NAMALWA (cell line): ENCODE measurements around the gene CDH13.

Experiments used
- DNase-seq: peaks from one replicate; pipeline ENCODE4 v3.0.0-alpha.2; 2015; ENCODE audit warnings: low spot score

Gene CDH13

DNA sequence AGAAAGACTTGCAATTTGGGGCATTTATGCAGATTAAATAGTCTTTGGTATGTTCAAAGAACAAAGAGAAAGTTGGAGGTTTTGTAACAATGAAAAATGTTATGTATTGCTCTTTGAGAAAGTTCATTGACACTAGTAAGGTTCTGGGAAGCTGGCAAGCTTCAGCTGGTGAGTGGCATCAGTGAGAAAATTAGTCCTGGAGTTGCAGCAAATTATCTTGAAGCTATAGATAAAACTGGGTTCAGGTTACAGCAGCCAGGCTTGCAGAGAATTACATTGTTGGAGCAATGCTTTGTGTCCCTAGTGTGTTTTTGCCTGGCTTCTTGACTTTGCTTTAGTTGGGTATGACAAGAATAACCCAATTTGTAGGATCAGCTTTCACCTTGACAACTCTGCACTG lies 221.2 kb downstream of the CDH13 start:
- no peak for DNase-seq

DNA sequence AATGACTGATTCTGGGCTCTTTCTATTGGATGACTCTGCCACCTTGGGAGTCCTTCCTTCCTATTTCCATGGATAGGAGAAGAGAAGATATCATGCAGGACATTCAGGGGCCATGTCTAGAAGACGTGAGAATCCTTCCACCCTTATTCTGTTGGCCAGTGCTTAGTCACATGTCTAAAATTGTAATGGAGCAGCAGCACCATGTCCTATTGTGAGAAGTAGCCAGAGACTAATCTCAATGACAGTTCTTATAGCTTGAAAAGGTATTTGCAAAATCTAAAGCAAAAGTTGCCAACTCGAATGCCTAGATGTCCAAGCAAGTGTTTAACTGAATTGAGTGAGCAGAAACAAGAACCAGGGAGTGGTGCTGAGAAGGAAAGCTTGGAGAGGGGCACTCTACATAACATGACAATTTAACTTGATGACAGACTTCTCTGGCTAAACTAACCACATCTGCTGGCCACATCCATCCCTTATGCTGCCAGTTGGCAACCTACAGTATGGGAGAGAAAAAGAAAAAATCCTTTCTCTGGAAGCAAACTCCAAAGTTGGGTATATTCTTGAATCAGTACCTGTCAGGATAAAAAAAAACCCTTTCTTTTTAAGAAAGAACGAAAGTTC lies 225.7 kb downstream of the CDH13 start:
- DNase-seq, result no peak

DNA sequence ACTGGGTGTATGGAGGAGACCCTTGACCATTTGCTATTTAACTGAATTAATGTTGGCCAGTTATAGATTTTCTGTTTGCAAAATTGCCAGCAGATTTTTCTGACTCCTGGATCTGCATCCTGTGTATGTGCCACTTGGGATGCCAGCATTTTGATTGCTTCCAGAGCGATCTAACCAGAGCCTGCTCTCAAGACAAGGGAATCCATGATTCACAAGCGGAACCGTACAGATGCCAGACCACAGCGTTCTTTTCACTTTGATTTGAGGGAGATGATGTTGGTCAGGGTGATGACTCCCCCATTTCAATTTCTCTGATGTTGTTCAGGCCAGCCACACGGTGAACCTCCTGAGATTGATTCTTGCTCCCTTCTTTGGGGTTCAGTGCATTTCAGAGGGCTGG lies 228.7 kb downstream of the CDH13 start:
- no peak for DNase-seq

DNA sequence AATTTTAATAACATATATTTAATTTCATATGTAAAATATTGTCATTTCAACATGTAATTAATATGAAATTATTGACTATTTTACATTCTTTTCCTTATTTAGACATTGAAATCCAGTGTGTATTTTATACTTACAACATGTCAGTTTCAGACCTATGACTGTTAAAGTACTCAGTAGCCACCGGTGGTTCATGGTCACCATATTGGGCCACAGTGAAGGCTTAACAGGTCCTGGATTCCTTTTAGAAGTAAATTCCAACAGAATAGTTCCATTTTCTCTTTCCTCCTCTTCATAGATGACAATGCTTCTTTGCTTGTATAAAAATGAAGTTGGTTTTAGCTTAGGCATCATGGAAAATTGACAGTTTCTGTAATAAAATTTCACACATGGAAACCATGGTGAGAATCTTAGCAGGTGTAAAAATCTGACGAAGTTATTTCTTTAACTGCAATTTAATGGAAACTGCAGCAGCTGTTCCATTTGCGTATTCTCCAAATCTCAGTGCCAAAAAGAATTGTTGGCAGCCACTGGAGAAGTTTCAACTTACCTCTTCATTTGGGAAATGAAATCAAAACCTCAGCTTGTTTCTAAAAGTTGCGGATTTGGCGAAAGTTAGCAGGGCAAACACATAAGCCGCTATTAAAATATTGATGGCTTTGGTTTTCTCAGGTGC lies 231.1 kb downstream of the CDH13 start:
- no peak for DNase-seq

DNA sequence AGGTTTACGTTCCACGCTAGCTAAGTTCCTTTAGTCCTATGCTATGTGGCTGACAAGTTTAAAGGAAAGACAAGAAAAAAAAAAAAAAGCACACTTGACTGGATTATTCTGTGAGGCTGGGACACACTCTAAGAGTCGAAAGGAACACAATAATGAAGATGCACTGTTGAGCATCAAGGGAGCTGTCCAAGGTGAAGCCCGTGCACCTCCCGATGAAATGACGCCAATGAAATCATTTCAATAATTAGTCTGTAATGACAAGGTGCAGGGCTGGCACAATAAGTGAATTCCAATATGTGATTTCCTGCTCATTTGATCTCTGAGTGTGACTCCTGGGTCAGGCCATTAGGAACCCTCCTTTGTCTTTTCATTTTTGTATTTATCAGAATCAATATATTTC lies 232.9 kb downstream of the CDH13 start:
- DNase-seq, result no peak

DNA sequence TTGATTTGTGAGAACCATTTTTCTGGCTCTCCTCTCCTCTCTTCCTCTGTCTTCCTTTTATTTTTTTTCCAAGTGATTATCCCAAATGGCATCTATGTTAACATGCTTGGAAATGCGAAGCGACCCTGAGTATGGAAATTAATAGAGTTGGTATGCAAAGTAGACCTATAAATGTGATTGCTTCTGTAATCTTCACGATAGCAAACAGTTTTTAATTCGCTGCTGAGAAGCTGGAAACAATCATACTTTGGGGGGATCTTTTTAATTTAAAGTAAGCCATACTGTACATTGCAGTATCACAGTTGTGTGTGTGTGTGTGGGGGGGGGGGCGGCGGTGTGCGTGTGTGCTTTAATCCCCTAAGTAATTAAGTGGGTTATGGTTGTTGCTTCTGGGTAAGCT lies 233.3 kb downstream of the CDH13 start:
- no peak for DNase-seq

DNA sequence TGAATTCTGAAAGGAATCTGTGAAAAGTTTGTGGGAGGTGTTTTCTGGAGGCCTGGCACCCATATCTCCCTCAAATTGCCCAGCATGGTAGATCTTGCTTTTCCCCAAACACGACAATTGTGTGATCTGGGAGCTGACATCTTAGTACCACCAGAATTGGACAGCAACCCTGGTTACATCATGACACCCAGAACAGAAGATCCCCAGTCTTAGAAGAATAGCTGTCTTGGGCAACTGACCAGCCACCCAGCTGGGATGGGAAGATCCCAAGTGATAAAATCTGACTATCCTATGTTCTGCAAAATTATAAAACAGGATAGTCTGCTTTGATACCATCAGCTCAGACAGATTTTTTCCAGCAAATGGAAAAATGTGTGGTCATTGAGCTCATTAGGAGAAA lies 235.3 kb downstream of the CDH13 start:
- DNase-seq, result no peak

DNA sequence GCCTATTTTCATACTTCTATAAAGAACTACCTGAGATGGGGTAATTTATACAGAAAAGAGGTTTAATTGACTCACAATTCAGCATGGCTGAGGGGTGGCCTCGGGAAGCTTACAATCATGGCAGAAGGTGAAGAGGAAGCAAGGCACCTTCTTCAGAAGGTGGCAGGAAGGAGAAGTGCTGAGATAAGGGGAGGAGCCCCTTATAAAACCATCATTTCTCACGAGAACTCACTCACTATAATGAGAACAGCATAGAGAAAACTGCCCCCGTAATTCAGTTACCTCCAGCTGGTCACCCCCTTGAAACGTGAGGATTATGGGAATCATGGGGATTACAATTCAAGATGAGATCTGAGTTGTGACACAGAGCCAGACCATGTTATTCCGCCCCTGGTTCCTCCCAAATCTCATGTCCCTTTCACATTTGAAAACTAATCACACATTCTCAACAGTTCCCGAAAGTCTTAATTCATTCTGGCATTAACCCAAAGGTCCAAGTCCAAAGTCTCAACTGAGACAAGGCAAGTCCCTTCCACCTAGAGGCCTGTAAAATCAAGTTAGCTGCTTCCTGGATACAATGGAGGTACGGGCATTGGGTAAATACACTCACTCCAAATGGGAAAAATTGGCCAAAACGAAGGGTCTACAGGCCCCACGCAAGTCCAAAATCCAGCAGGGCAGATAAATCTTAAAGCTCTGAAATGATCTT lies 237.7 kb downstream of the CDH13 start:
- no peak for DNase-seq

DNA sequence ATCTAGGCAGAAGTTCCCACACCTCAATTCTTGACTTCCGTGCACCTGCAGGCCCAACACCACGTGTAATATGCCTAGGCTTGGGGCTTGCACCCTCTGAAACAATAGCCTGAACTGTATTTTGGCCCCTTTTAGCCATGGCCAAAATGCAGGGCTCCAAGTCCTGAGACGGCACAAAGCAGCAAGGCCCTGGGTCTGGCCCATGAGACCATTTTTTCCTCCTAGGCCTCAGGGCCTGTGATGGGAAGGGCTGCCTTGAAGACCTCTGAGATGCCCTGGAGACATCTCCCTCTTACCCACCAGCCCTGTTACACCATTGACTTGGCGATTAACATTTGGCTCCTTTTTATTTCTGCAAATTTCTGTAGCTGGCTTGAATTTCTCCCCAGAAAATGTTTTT lies 238.6 kb downstream of the CDH13 start:
- no peak for DNase-seq

DNA sequence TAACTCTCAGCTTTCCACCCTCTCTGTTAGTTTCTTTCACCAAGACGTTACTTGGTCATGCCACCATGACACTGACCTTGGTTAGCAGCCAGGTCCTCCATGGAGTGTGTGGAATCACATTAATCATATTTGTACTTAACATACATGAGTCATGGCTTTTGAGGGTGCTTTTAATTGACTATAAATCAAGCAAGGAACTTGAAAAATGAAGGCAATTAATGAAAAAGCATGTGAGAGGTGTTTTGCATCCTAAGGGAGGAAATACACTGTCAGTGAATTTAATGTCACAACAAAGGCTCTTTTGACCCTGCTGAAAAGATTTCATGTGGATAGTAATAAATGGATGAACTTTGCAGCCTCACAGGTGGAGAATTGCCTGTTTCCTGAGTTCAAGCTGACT lies 240.7 kb downstream of the CDH13 start:
- no peak for DNase-seq

DNA sequence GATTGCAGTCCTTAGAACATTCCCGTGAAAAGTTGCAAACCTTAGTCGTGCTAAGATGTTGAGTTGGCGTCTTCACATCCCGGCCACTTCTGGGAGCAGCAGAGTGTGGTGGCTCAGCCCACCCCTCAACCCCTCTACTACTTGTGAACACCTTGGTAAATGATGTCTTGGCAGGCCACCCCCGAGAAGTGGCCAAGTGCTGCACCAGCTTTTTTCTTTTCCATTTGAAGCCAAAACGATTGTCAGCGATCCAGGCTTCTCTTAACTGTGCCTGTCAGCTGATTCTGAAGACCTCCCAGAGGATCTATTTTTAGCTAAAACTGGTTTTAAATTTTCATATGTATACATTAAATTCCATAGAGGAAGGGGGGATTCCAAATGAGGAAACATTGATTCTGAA lies 247.5 kb downstream of the CDH13 start:
- no peak for DNase-seq

DNA sequence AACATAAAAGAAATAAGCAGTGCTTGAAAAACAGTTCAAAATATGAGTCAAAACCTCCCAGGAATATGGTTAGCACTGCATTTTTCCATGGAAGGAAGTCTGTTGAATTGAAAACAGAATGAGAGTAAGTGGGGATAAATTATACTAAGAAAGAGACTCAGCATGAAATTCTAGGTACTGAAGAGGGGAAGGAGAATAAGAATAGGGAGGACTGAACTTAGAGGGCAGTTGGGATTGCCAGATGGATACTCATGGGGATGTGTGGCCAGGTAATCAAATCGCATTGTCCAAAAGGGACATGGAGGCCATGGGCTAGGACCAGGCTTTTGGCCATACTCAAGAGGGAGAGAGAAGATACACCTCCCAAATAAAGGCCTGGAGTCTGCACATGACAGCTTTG lies 247.9 kb downstream of the CDH13 start:
- no peak for DNase-seq

DNA sequence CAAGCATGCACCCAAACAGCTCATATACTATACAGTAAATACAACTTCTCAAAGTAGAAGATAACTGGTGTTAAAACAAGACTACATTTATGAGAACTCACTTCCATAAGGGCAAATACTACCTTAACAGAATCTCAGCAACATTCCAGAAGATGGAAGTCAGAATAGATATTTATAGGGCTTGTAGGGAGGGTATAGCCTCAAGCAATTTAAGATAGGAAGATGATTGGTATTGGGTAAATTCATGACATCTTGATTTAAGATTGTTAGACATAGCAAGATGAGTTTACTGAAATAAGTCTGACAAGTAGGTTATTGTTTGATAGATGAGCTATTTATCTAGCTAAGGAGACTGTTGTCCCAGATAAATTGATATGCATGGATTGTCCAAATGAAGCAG lies 250.2 kb downstream of the CDH13 start:
- DNase-seq, result no peak

DNA sequence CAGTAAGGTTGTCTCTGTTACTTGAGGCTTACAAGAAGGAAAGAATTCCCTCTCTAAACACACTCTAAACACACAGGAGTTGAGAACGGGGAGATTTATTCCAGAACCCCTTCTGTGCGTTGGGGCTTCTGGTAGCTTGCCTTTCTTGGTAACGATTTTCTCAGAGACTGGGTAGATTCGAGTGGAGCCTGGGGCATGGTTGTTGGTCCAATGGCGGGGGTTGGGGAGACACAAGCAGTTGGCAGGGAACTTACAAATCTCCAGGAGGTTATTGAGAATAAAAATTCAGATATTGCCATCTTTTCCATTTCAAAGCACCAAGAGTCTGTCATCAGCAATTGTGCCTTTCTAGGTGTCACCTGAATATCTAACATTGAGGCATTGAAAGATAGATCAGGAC lies 251.7 kb downstream of the CDH13 start:
- no peak for DNase-seq

DNA sequence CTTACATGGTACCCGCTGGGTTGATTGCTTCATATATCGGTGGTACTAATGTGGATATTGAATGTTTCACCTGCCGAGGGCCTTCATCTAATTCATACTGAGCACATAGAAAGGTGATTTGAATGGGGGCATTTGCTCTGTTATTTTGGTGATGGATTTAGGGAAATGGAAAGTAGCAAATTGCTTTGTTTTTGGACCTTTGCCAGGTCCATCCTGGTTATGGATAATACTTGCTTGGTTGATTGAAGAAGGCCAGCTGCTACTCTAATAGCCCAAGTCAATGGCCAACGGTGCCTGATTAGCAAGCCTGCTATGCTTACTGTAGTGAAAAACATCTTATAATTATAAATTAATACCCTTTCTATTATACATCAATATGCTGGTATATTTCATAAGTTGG lies 253.6 kb downstream of the CDH13 start:
- DNase-seq, result no peak

DNA sequence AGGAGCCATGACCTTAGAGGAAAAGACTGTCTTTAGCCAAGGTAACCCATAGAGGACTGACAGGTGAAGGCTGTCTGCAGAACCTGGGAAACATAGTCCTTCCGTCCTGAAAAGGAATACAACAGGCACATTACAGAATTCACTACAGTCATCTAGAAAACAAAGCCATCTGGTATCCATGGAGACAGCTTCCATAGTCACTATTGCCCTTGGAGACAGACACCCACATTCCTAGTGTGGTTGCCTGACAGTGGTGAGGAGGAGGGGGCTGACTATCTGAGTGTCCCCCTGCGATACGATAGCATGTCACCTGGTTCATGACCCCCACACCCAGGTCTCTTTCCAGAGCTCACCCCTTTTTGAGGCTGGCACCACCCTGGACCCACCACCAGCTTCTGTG lies 254.7 kb downstream of the CDH13 start:
- no peak for DNase-seq

DNA sequence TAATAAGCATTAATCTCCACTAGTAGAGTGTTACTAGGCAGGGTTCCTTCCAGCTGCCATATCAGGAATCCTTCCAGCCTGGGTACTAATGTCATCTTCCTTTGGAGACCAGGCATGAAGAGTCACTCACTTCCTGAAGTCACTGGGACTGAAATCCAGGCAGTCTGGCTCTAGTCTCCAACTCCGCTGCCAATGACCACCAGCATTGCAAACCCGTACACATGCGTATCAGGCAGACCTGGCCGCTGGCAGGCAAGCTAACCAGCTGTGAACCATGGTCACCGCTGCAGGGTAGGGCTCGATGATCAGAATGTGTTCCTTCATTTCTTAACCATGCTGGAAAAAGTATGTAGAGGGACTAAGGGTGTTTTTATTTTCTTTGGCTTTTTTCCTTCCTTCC lies 255.5 kb downstream of the CDH13 start:
- DNase-seq, result no peak

DNA sequence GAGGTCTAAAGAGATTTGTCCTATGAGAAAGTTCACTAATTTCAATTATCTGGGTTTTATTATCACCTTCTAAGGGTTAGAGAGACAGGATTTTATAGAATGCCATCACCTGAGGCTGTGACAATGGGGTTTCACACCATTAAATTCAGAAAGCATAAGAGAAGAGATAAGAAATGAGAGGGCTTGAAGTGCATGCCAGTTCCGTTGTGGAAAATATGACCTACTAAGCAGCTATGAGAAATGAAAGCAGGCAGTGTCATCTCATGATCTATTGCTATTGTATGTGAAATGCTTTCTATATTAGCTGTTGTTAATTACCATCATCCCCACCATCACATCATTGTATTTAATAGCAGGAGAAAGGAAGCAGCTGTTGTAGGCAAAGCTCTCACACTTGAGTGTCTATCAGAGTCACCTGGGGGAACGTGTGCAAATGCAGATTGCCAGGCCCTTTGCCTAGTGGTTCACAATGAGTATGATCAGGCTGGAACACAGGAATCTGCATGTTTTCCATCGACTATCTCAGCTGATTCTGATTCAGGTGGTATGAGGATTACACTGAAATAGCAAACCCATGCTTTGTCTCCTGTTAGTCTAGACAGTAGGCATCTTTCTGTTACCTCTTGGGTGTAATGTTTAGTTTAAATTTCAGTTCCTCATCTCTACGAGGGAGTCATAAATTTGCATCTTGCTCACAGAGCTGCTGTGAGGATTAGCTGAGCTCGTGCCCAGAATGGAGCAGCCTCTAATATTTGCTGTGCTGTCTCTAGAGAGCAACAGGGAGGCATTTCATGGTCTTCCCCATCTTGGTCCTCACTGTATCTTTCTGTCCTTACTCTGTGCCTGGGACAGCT lies 256.4 kb downstream of the CDH13 start:
- peak; percentile 2 for DNase-seq

DNA sequence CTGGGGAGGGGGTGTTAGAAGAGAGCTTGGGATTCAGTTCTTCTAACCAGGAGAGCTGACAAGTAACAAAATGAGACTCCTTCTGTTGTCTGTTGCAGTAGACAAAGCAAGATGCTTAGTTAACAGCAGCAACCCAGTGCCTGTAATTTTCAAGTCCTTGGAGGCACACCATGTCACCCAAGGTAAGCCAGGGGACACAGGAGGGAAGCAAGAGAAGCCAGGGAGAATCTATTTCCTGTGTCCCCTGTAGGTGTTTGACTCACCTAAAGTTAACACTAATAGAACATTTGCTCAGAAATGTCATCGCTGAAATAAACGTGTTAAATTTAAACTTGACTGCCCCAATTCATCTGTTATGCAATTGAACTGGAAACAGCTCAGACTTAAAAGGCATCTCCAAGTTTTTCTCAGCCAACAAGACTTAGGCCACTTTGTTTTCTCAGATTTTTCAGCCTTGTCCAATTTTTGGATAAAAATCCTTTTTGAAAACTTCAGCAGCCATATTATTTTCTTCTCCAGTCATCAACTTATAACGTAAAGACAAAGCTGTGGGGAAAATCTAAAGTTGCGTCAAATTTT lies 257.6 kb downstream of the CDH13 start:
- no peak for DNase-seq

DNA sequence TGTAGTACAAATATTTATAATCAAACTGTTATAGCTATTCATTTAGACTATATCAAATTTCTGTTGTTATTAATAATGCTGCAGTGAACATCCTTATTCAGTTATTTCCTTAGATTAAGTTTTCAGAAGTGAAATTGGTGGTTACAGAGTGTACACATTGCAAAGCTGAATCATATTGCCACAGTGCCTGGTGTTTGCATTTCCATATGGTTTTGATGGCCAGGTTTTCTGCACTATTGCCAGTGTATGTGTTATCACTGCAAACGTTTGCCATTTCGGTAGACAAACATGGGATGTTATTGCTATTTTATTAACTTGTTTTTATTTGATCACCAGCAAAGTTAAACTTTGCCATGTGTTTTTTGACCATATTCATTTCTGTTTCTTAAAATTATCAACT lies 259.4 kb downstream of the CDH13 start:
- no peak for DNase-seq

DNA sequence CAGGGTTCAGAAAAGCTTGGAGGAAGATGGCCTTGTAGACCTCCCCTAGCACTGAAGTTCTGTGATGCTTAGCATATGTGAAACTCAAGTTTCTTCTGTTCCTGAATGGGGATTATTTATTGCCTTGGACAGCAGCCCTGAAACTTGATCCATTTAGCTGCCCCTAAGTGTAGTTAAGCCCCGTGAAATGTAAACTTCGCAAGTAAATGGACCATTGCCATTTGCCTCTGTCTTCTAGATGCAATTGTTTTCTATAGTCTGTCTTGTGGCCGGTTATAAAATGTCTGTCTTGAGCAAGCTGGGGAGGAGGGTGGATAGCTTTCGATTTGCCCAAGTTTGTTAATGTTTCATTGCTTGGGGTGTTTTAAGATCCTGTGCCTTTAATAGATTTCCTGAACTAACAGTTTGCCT lies 261.8 kb downstream of the CDH13 start:
- no peak for DNase-seq

DNA sequence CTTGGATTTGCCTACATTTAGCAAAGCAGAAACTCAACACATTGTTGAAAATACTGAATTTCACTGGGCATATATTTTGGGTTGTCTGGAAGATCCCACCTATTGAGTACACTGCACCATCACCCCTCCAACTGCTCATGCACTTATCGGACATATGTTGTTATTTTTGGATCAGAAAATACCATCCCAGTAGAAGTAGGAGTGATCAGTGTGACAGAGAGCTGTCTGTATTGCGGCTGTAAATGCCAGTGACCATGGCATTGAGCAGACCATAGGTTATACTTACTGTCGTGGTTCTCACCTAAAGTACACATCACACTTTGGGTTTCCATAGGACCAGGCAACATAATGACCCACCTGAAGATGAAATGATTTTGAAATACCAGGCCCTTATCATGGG lies 264.7 kb downstream of the CDH13 start:
- DNase-seq, result no peak
